ENCODE data around the gene SPN.
"Not testable (repeated sequence)": the region's sequence is repeated elsewhere in the genome, so short reads cannot be mapped to it uniquely, and the experiment has no call there.

The SPN gene

GRCh38 chr16:29646947-29647346, 16.1 kb upstream of the SPN start:
- DNase-seq: no peak

- DNase-seq: no peak
Observed at GRCh38 chr16:29649588-29650494, 13.2 kb upstream of the SPN start.

- no peak for DNase-seq
Observed at GRCh38 chr16:29650771-29651170, 12.3 kb upstream of the SPN start.

GRCh38 chr16:29651774-29652349, 11.2 kb upstream of the SPN start:
- DNase-seq: no peak

GRCh38 chr16:29653471-29653870, 9.6 kb upstream of the SPN start:
- no peak for DNase-seq

GRCh38 chr16:29653890-29654289, 9.2 kb upstream of the SPN start:
- not testable (repeated sequence) for DNase-seq

GRCh38 chr16:29656688-29657523, 6.1 kb upstream of the SPN start:
- DNase-seq: no peak

GRCh38 chr16:29658705-29659104, 4.3 kb upstream of the SPN start:
- DNase-seq: no peak

GRCh38 chr16:29662000-29662728, 883 bp upstream of the SPN start:
- DNase-seq: no peak

GRCh38 chr16:29662729-29663015, 375 bp upstream of the SPN start:
- DNase-seq: no peak

- no peak for DNase-seq
Observed at GRCh38 chr16:29663807-29664090, 702 bp downstream of the SPN start.

GRCh38 chr16:29664091-29664921, 1.3 kb downstream of the SPN start:
- no peak for DNase-seq

- DNase-seq: no peak
Observed at GRCh38 chr16:29665294-29666077, 2.4 kb downstream of the SPN start.

GRCh38 chr16:29667322-29667610, 4.2 kb downstream of the SPN start:
- DNase-seq: not testable (repeated sequence)

GRCh38 chr16:29667755-29668154, 4.7 kb downstream of the SPN start:
- DNase-seq: no peak

- no peak for DNase-seq
Observed at GRCh38 chr16:29668267-29668666, 5.2 kb downstream of the SPN start.

GRCh38 chr16:29673501-29673900, 10.5 kb downstream of the SPN start:
- no peak for DNase-seq

GRCh38 chr16:29674188-29674587, 11.1 kb downstream of the SPN start:
- no peak for DNase-seq

GRCh38 chr16:29675811-29676643, 13.0 kb downstream of the SPN start:
- no peak for DNase-seq

- no peak for DNase-seq
Observed at GRCh38 chr16:29676989-29677785, 14.1 kb downstream of the SPN start.
